OCI-LY7 (cell line): ENCODE data around the gene BZW2.

ENCODE experiments used
- EZH2phosphoT487 ChIP-seq: fragments of 200-600 bp; sonication (generic); IDR thresholded peaks from 2 replicates; pipeline ENCODE4 v1.6.1; 2018; ENCODE audit warnings: low read depth, borderline replicate concordance, mild to moderate bottlenecking, mixed run types, antibody characterized with exemption, low read length, moderate library complexity, mixed read lengths
- TF ChIP-seq, protein P1 (sequence below): fragments of 200-600 bp; sonication (generic); conservative IDR thresholded peaks from 2 replicates; pipeline ENCODE4 v1.5.1; 2014; ENCODE audit warnings: mild to moderate bottlenecking, antibody characterized with exemption, low read length, moderate library complexity, mixed read lengths

DNA sequence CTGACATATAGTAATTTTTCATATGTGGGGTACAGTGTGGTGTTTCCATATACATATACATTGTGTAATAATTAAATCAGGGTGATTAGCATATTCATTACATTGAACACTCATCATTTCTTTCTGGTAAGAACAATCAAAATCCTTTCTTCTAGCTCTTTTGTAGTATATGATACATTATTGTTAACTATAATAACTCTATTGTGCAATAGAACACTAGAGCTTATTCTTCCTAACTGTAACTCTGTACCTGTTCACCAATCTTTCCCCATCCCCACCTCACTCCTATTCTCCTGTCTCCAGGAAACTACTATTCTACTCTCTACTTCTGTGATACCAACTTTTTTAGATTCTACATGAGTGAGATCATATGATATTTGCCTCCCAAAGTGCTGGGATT is 9.4 kb downstream of the BZW2 start:
- TF ChIP-seq, protein P1, sequence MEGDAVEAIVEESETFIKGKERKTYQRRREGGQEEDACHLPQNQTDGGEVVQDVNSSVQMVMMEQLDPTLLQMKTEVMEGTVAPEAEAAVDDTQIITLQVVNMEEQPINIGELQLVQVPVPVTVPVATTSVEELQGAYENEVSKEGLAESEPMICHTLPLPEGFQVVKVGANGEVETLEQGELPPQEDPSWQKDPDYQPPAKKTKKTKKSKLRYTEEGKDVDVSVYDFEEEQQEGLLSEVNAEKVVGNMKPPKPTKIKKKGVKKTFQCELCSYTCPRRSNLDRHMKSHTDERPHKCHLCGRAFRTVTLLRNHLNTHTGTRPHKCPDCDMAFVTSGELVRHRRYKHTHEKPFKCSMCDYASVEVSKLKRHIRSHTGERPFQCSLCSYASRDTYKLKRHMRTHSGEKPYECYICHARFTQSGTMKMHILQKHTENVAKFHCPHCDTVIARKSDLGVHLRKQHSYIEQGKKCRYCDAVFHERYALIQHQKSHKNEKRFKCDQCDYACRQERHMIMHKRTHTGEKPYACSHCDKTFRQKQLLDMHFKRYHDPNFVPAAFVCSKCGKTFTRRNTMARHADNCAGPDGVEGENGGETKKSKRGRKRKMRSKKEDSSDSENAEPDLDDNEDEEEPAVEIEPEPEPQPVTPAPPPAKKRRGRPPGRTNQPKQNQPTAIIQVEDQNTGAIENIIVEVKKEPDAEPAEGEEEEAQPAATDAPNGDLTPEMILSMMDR, result no peak
- no peak for TF ChIP-seq EZH2phosphoT487
